ENCODE measurements around the gene MCTP1. TPM values are rescaled to one million over a fixed set of nuclear protein-coding genes. Genes with fewer than 3 reads are reported as not detected.
"Not testable (repeated sequence)": the region's sequence is repeated elsewhere in the genome, so short reads cannot be mapped to it uniquely, and the experiment has no call there.

Gene MCTP1
- total and polyA plus RNA-seq, 2 of the 13 experiments (the other 11 are each of a cell fraction or from before 2014, with no cell fraction given) = 0.15 to 0.48 TPM

DNA sequence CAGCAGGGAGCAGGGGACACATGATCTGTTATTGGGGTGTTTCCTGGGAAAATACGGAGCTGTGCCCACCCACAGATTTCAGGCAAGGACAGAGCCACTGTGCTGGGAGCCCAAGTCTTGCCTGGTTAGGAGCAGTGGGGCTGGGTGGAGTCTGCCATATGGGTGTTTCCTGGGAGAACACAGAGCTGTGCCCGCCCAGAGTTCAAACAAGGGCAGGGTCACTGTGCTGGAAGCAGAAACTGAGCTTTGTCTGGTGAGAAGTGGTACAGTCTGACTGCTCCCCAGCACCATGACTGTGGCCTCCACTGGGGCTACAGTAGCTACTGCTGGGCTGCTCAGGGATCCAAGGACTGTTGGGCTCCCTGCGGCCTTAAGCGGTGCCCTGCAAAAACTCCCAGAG, 135.5 kb downstream of the MCTP1 start (continued):
- TF ChIP-seq KDM5A (IDR thresholded peaks at IDR 0.05; ENCODE audit: borderline replicate concordance, low read length) (no peak), TBX3 (IDR thresholded peaks at IDR 0.05; ENCODE audit: borderline replicate concordance) (no peak), MTA3 (CRISPR knock-in tag; IDR thresholded peaks at IDR 0.05) (no peak)

DNA sequence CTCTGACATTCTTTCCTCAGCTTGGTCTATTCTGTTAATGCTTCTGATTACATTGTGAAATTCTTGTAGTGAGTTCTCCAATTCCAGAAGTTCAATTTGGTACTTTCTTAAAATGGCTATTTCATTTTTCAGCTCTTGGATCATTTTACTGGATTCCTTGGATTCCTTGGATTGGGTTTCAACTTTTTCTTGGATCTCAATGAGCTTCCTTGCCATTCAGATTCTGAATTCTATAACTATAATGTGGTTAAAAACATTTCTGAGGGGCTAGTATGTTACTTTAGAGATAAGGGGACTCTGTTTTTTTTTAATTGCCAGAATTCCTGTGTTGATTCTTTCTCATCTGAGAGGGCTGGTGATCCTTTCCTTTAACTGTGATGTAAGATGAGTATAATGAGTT, 136.4 kb downstream of the MCTP1 start:
- Histone ChIP-seq H3K27ac (ENCODE audit: extremely low read length, insufficient read depth, low read length) (no peak overlapping the region), H3K79me2 (ENCODE audit: insufficient read depth, low read length) (no peaks in the 10 kb centered on the region), H3K9me3 (ENCODE audit: low read length) (peaks cover 10% of the 10 kb centered on the region; the same call in 1 of the 2 replicates), H3K9ac (ENCODE audit: insufficient read depth, low read depth, low read length) (no peak overlapping the region), H3K27me3 (ENCODE audit: control insufficient read depth in 1 of 2, insufficient read depth in 2 of 2, low read length in 2 of 2) (no peaks in the 10 kb centered on the region; a peak in 1 of 5 replicates), H3K4me3 (replicated peaks in 1 of 3; ENCODE audit: insufficient read depth in 1 of 3, low read depth in 2 of 3, low read length in 3 of 3) (no peak overlapping the region), H4K20me1 (ENCODE audit: insufficient read depth, low read length) (no peaks in the 10 kb centered on the region), H3K36me3 (replicated peaks in 1 of 2; ENCODE audit: control insufficient read depth in 1 of 2, insufficient read depth in 2 of 2, low read length in 2 of 2) (no peaks in the 10 kb centered on the region), H3K4me1 (ENCODE audit: insufficient read depth, low read length) (no peaks in the 10 kb centered on the region), H3K4me2 (ENCODE audit: low read depth, low read length) (no peak overlapping the region), H2AFZ (ENCODE audit: low read length) (no peak overlapping the region)
- FAIRE-seq = no peak
- CTCF ChIA-PET (ENCODE audit: low intra/inter-chr PET ratio, low total read pairs) = no interaction called here
- ATAC-seq = no peak
- in situ Hi-C loops (cut with HindIII; ENCODE audit: extremely low pct_ligation_motif_present, low pct_unique_long_range_greater_than_20kb) = no loop called here
- intact Hi-C loops (cut with micrococcal nuclease; ENCODE audit: unreplicated experiment) = no loop called here
- BruUV-seq (replicated peaks) = no TSS peak
- TF ChIP-seq, protein P1, sequence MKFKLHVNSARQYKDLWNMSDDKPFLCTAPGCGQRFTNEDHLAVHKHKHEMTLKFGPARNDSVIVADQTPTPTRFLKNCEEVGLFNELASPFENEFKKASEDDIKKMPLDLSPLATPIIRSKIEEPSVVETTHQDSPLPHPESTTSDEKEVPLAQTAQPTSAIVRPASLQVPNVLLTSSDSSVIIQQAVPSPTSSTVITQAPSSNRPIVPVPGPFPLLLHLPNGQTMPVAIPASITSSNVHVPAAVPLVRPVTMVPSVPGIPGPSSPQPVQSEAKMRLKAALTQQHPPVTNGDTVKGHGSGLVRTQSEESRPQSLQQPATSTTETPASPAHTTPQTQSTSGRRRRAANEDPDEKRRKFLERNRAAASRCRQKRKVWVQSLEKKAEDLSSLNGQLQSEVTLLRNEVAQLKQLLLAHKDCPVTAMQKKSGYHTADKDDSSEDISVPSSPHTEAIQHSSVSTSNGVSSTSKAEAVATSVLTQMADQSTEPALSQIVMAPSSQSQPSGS (CRISPR knock-in tag; IDR thresholded peaks at IDR 0.05) = no peak
- TF ChIP-seq NCOA5 (CRISPR knock-in tag; IDR thresholded peaks at IDR 0.05) = no peak
- TF ChIP-seq RXRA (CRISPR knock-in tag; IDR thresholded peaks at IDR 0.05) = no peak
- TF ChIP-seq ZNF124 (CRISPR knock-in tag; IDR thresholded peaks at IDR 0.05) = no peak
- POLR2A ChIA-PET = no interaction called here
- no peak for DNase-seq (ENCODE audit: low spot score)

DNA sequence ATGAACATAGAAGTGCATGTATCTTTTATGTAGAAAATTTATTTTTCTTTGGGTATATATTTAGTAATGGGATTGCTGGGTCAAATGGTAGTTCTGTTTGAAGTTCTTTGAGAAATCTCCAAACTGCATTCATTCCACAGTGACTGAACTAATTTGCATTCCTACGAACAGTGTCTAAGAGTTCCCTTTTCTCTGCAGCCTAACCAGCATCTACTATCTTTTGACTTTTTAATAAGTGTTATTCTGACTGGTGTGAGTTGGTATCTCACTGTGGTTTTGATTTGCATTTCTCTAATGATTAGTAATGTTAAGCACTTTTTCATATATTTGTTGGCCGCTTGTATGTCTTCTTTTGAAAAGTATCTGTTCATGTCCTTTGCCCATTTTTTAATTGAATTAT, 141.0 kb downstream of the MCTP1 start:
- H3K4me2 ChIP-seq (ENCODE audit: low read depth, low read length); BruUV-seq (replicated peaks); H3K9ac ChIP-seq (ENCODE audit: insufficient read depth, low read depth, low read length); H3K27ac ChIP-seq (ENCODE audit: extremely low read length, insufficient read depth, low read length); H3K27me3 ChIP-seq (ENCODE audit: control insufficient read depth in 1 of 2, insufficient read depth in 2 of 2, low read length in 2 of 2); in situ Hi-C loops (cut with HindIII; ENCODE audit: extremely low pct_ligation_motif_present, low pct_unique_long_range_greater_than_20kb); DNase-seq (ENCODE audit: low spot score); FAIRE-seq; CTCF ChIA-PET (ENCODE audit: low intra/inter-chr PET ratio, low total read pairs); ATAC-seq; H3K4me1 ChIP-seq (ENCODE audit: insufficient read depth, low read length); H2AFZ ChIP-seq (ENCODE audit: low read length); H4K20me1 ChIP-seq (ENCODE audit: insufficient read depth, low read length); POLR2A ChIA-PET; H3K4me3 ChIP-seq (replicated peaks in 1 of 3; ENCODE audit: insufficient read depth in 1 of 3, low read depth in 2 of 3, low read length in 3 of 3); H3K79me2 ChIP-seq (ENCODE audit: insufficient read depth, low read length); H3K36me3 ChIP-seq (replicated peaks in 1 of 2; ENCODE audit: control insufficient read depth in 1 of 2, insufficient read depth in 2 of 2, low read length in 2 of 2); intact Hi-C loops (cut with micrococcal nuclease; ENCODE audit: unreplicated experiment): not testable (repeated sequence)
- H3K9me3 ChIP-seq (ENCODE audit: low read length) = peaks cover 10% of the 10 kb centered on the region; the same call in 1 of the 2 replicates
- WGBS (ENCODE audit: low lambda C conversion rate) = 31% methylated on average over 2 of the region's 2 CpGs
